Fibroblast of the aortic adventitia (primary cell): ENCODE data around the gene TUBGCP3. TPM values are rescaled to one million over a fixed set of nuclear protein-coding genes. Genes with fewer than 3 reads are reported as not detected.
A peak's percentile ranks its signal among the peaks of the same experiment; 100 is the strongest.
"Not testable (repeated sequence)": the region's sequence is repeated elsewhere in the genome, so short reads cannot be mapped to it uniquely, and the experiment has no call there.

ENCODE experiments used
- DNase-seq: peaks from one replicate; pipeline ENCODE4 v3.0.0-alpha.2; 2010; ENCODE audit warnings: low read depth
- H3K4me3 ChIP-seq: 2 replicates; pipeline ENCODE4 v1.5.1; 2011; ENCODE audit warnings: low read depth, mild to moderate bottlenecking, control low read depth, low read length, moderate library complexity
- CTCF ChIP-seq: IDR thresholded peaks from 2 replicates; pipeline ENCODE4 v1.5.1; 2011; ENCODE audit warnings: mild to moderate bottlenecking, low read length, control low read depth, inconsistent platforms; ENCODE audit not compliant: insufficient read depth
- total RNA-seq: library from RNA; depleted of rRNA; stranded (reverse); fragments of >200 nt; gene quantifications from 2 replicates; pipeline ENCODE4 v1.2.3, GENCODE V29; 2012; ENCODE audit warnings: low replicate concordance

Gene TUBGCP3
- total RNA-seq, result 8.6 and 26.8 TPM in 2 replicates

GRCh38 chr13:112587764-112588489 lies at the start of gene TUBGCP3:
Gene TUBGCP3 (minus strand): TSS chr13:112588153. CDS start chr13:112587980, 173 bp downstream.
- H3K4me3 ChIP-seq, result peak within 1 kb of the TSS; percentile 96
- no peak for TF ChIP-seq CTCF
- DNase-seq, result peak; percentile 76

- no peak for DNase-seq
Observed at GRCh38 chr13:112637017-112637801, 49.3 kb upstream of the TUBGCP3 start.

GRCh38 chr13:112636401-112636975 lies 48.5 kb upstream of the TUBGCP3 start:
- no peak for DNase-seq
- no peak overlapping the region for H3K4me3 ChIP-seq
- no peak for TF ChIP-seq CTCF

More at GRCh38 chr13:112637017-112637801, 49.3 kb upstream of the TUBGCP3 start:
- no peak for TF ChIP-seq CTCF
- no peak overlapping the region for H3K4me3 ChIP-seq

- no peak for DNase-seq
- no peak overlapping the region for H3K4me3 ChIP-seq
- no peak for TF ChIP-seq CTCF
Observed at GRCh38 chr13:112635323-112635722, 47.4 kb upstream of the TUBGCP3 start.

- no peak for DNase-seq
- TF ChIP-seq CTCF, result no peak
- no peak overlapping the region for H3K4me3 ChIP-seq
Observed at GRCh38 chr13:112634102-112634501, 46.1 kb upstream of the TUBGCP3 start.

- not testable (repeated sequence) for DNase-seq, H3K4me3 ChIP-seq
Observed at GRCh38 chr13:112630226-112630625, 42.3 kb upstream of the TUBGCP3 start.

- TF ChIP-seq CTCF, result no peak
- H3K4me3 ChIP-seq, result no peak overlapping the region
- DNase-seq, result no peak
Observed at GRCh38 chr13:112629161-112629560, 41.2 kb upstream of the TUBGCP3 start.

- DNase-seq, H3K4me3 ChIP-seq: not testable (repeated sequence)
Observed at GRCh38 chr13:112627613-112628012, 39.7 kb upstream of the TUBGCP3 start.
